K562 (cell line): Measurements from ENCODE around the gene AGAP3. TPM values are rescaled to one million over a fixed set of nuclear protein-coding genes. Genes with fewer than 3 reads are reported as not detected.

ENCODE experiments used
- ATAC-seq: fragments of 200-7000 bp; cut with Tn5 transposase; 3 replicates; pipeline ENCODE4 v1.9.1; 2020; ENCODE audit warnings: moderate library complexity
- BruUV-seq: library from RNA; stranded (reverse); fragments of 400-500 nt; replicated peaks from 2 replicates; lab custom pipeline; 2021; lab: Mats Ljungman, UMichigan
- CTCF ChIA-PET: fragments of 300-600 bp; formaldehyde crosslinking; extraction: SDS; loops from one replicate; lab custom pipeline; 2021; ENCODE audit warnings: low intra/inter-chr PET ratio; lab: Yijun Ruan, JAX
- POLR2A ChIA-PET: fragments of 300-600, 350-650 bp; sonication (Branson Sonifier 250); formaldehyde crosslinking; extraction: SDS; loops from one replicate; lab custom pipeline; 2021; ENCODE audit warnings: antibody characterized with exemption, inconsistent platforms; lab: Yijun Ruan, JAX
- DNase-seq, 4 experiments: peaks; one replicate each; pipeline versions ENCODE4 v3.0.0 to v3.0.0-alpha.2; 2011 to 2018; ENCODE audit warnings: low spot score in 3 of 4, mixed read lengths in 3 of 4; ENCODE audit errors: extremely low read depth in 1 of 4
- FAIRE-seq: peaks from 2 replicates; lab custom pipeline; 2011; peaks lifted over from hg19 to GRCh38; lab: Jason Lieb, UNC
- H2AFZ ChIP-seq: 2 replicates; pipeline ENCODE4 v1.6.0; 2011; ENCODE audit warnings: low read depth, low read length, control low read depth, inconsistent platforms
- H3K27ac ChIP-seq: fragments of 200-600 bp; 3 replicates; pipeline ENCODE4 v1.8.0; 2011; ENCODE audit warnings: low read depth, mild to moderate bottlenecking, control low read depth, inconsistent platforms, low read length, moderate library complexity, mixed read lengths; ENCODE audit errors: extremely low read depth
- H3K27me3 ChIP-seq, 2 experiments: fragments of 300-600 bp in 1 of 2; 2 replicates in 1 of 2; 3 replicates in 1 of 2; pipeline versions ENCODE4 v1.6.0 to v1.8.0; 2011; ENCODE audit warnings: inconsistent platforms in 2 of 2, low read length in 2 of 2, mild to moderate bottlenecking in 1 of 2, mixed read lengths in 1 of 2, moderate library complexity in 1 of 2; ENCODE audit not compliant: control insufficient read depth in 2 of 2, insufficient read depth in 2 of 2
- H3K36me3 ChIP-seq: fragments of 300-600 bp; 3 replicates; pipeline ENCODE4 v1.8.0; 2011; ENCODE audit warnings: mild to moderate bottlenecking, low read length, inconsistent platforms; ENCODE audit not compliant: control insufficient read depth, insufficient read depth
- H3K4me1 ChIP-seq, 2 experiments: fragments of 200-600 bp in 1 of 2; replicated peaks in 1 of 2; 2 replicates in 1 of 2; 3 replicates in 1 of 2; pipeline versions ENCODE4 v1.5.1 to v1.8.0; 2011; ENCODE audit warnings: inconsistent platforms in 2 of 2, low read length in 2 of 2, mild to moderate bottlenecking in 1 of 2, mixed read lengths in 1 of 2, moderate library complexity in 1 of 2; ENCODE audit not compliant: control insufficient read depth in 2 of 2, insufficient read depth in 2 of 2
- H3K4me2 ChIP-seq: 2 replicates; pipeline ENCODE4 v1.6.1; 2011; ENCODE audit warnings: low read length, control low read depth, inconsistent platforms, mixed read lengths; ENCODE audit not compliant: insufficient read depth
- H3K4me3 ChIP-seq: fragments of 200-600 bp; sonication (generic), shearing (Covaris generic); 2 replicates; pipeline ENCODE4 v1.5.1; 2016; ENCODE audit warnings: control low read depth, inconsistent platforms
- H3K79me2 ChIP-seq: fragments of 200-600 bp; 3 replicates; pipeline ENCODE4 v1.8.0; 2011; ENCODE audit warnings: low read length, inconsistent platforms; ENCODE audit not compliant: control insufficient read depth, insufficient read depth
- H3K9ac ChIP-seq, 2 experiments: 2 replicates each; pipeline versions ENCODE4 v1.6.0 to v1.6.1; 2011; ENCODE audit warnings: low read depth in 2 of 2, low read length in 2 of 2, control low read depth in 1 of 2, inconsistent platforms in 1 of 2, mild to moderate bottlenecking in 1 of 2, mixed read lengths in 1 of 2; ENCODE audit not compliant: insufficient read depth in 1 of 2
- H3K9me1 ChIP-seq: one replicate; pipeline ENCODE4 v1.6.0; 2011; ENCODE audit warnings: inconsistent platforms, mild to moderate bottlenecking, low read length, moderate library complexity; ENCODE audit not compliant: control insufficient read depth, insufficient read depth
- H3K9me3 ChIP-seq: replicated peaks from 2 replicates; pipeline ENCODE4 v1.5.1; 2011; ENCODE audit warnings: low read depth, low read length, inconsistent platforms; ENCODE audit not compliant: control insufficient read depth, insufficient read depth
- H4K20me1 ChIP-seq: replicated peaks from 2 replicates; pipeline ENCODE4 v1.6.1; 2011; ENCODE audit warnings: low read length, inconsistent platforms, mixed read lengths; ENCODE audit not compliant: control insufficient read depth, insufficient read depth
- BCLAF1 ChIP-seq, 2 experiments: fragments of 450-650 bp in 1 of 2; IDR thresholded peaks; 2 replicates each; pipeline ENCODE4 v1.6.1; 2011 to 2017; ENCODE audit warnings: low read depth in 2 of 2, antibody characterized with exemption in 1 of 2, borderline replicate concordance in 1 of 2, low read length in 1 of 2, mild to moderate bottlenecking in 1 of 2, mixed read lengths in 1 of 2; ENCODE audit not compliant: control insufficient read depth in 1 of 2
- BDP1 ChIP-seq: IDR thresholded peaks from 3 replicates; pipeline ENCODE4 v1.6.1; 2011; ENCODE audit not compliant: insufficient read length, insufficient read depth
- EGR1 ChIP-seq: fragments of 450-650 bp; conservative IDR thresholded peaks from 2 replicates; pipeline ENCODE4 v1.6.1; 2017; ENCODE audit warnings: mild to moderate bottlenecking
- GTF2A2 ChIP-seq: IDR thresholded peaks from 2 replicates; pipeline ENCODE4 v1.6.1; 2016; ENCODE audit warnings: mild to moderate bottlenecking, missing genetic modification characterization, missing compliant biosample characterization
- KAT7 ChIP-seq: sonication (generic); formaldehyde crosslinking; IDR thresholded peaks from 2 replicates; pipeline ENCODE4 v1.8.0; 2022; ENCODE audit warnings: missing genetic modification reagents, mild to moderate bottlenecking, borderline replicate concordance
- L3MBTL2 ChIP-seq: fragments of 450-650 bp; IDR thresholded peaks from 2 replicates; pipeline ENCODE4 v1.6.1; 2016; ENCODE audit warnings: mild to moderate bottlenecking, moderate library complexity
- POLR2G ChIP-seq: fragments of 200-400 bp; formaldehyde crosslinking; IDR thresholded peaks from 2 replicates; pipeline ENCODE4 v1.6.1; 2017; ENCODE audit warnings: low read depth, mild to moderate bottlenecking, antibody characterized with exemption, low read length, moderate library complexity
- SNAPC5 ChIP-seq: fragments of 250-450 bp; sonication (Bioruptor Pico); IDR thresholded peaks from 2 replicates; pipeline ENCODE4 v1.8.0; 2021; ENCODE audit warnings: moderate library complexity, mild to moderate bottlenecking, inconsistent platforms
- THRB ChIP-seq: fragments of 450-650 bp; formaldehyde crosslinking; conservative IDR thresholded peaks from 2 replicates; pipeline ENCODE4 v1.4.0; 2022; ENCODE audit warnings: mild to moderate bottlenecking, missing genetic modification characterization
- ZBTB43 ChIP-seq: sonication (generic); formaldehyde crosslinking; IDR thresholded peaks from 2 replicates; pipeline ENCODE4 v1.8.0; 2023; ENCODE audit warnings: mild to moderate bottlenecking, missing genetic modification reagents
- ZNF717 ChIP-seq: fragments of 250-450 bp; sonication (Bioruptor Pico); IDR thresholded peaks from 2 replicates; pipeline ENCODE4 v1.5.0; 2021
- WGBS: fragments of 100-300 bp; shearing (Covaris generic); methylation state at CpG from one replicate; pipeline ENCODE4 v1.1.6; 2016; ENCODE audit warnings: low coverage, mixed read lengths; ENCODE audit not compliant: insufficient coverage; ENCODE audit errors: missing lambda C conversion rate; 5-methylcytosine and 5-hydroxymethylcytosine counted together
- in situ Hi-C: fragments of 300-500 bp; cut with MboI; formaldehyde crosslinking; loops from 4 replicates; pipeline ENCODE4 v1.15.0; 2018; ENCODE audit warnings: inconsistent platforms, mixed read lengths
- intact Hi-C: fragments of 100-400 bp; cut with micrococcal nuclease; formaldehyde crosslinking; loops from 2 replicates; pipeline ENCODE4 v1.14.2; 2022
- polyA plus RNA-seq, 8 experiments: library from polyadenylated mRNA; depleted of rRNA in 4 of 8; stranded (reverse) in 5 of 8; unstranded in 3 of 8; fragments of >200 nt; fragmentation: Nextera tagmentation in 2 of 8; fragmentation: Illumina TruSeq in 1 of 8; extraction: Ambion mirVana in 2 of 8; extraction: Trizol in 1 of 8; gene quantifications; 2 replicates each; pipeline versions ENCODE4 v1.2.1 to v1.2.3, GENCODE V29; 2011 to 2014; ENCODE audit warnings: inconsistent platforms in 1 of 8, missing spikeins in 1 of 8
- total RNA-seq, 7 experiments: library from RNA; depleted of rRNA in 6 of 7; stranded (reverse); fragments of >200 nt in 6 of 7; fragmentation: Illumina TruSeq in 2 of 7; extraction: Trizol in 2 of 7; gene quantifications; 2 replicates each; pipeline versions ENCODE4 v1.2.1 to v1.2.3, GENCODE V29; 2011 to 2021; ENCODE audit warnings: low replicate concordance in 1 of 7

Gene AGAP3
- total and polyA plus RNA-seq, 9 of the 15 experiments (the other 6 are each of a cell fraction or from before 2014, with no cell fraction given), result 3.4 to 208 (median 62.2) TPM

- POLR2A ChIA-PET, result interaction anchor here (0.6 to 3.5 kb wide), 14 partner anchors 8 to 359 kb away, joined by 3 to 20 read pairs (median 4); no protein-coding TSS in a partner anchor
- no TSS peak for BruUV-seq
- no peak for FAIRE-seq
- H3K4me2 ChIP-seq, result no peak overlapping the region
- no peak overlapping the region for H3K27ac ChIP-seq
- peaks cover 13% of the 10 kb centered on the region; the same call in 2 of the 3 replicates for H3K36me3 ChIP-seq
- ATAC-seq, result peak; percentile 3; the same call in 2 of the 3 replicates
- CTCF ChIA-PET, result no interaction called here
- H4K20me1 ChIP-seq, result peaks cover 4% of the 10 kb centered on the region; the same call in 1 of the 2 replicates
- DNase-seq, result no peak
- in situ Hi-C loops (no loop called here), intact Hi-C loops (no loop called here)
- H3K4me1 ChIP-seq, result peaks cover 0 to 5% of the 10 kb centered on the region in 2 experiments; a peak in 1 of 5 replicates
- H2AFZ ChIP-seq, result no peak overlapping the region
- H3K9me3 ChIP-seq, result no peaks in the 10 kb centered on the region
- H3K79me2 ChIP-seq, result no peaks in the 10 kb centered on the region
- peak overlapping the region in 1 of 2 experiments; percentile 4; a peak in 2 of 4 replicates for H3K9ac ChIP-seq
- no peaks in the 10 kb centered on the region for H3K9me1 ChIP-seq
- no peak overlapping the region for H3K4me3 ChIP-seq
- H3K27me3 ChIP-seq, result peaks cover 39 to 42% of the 10 kb centered on the region in 2 experiments; a peak in 4 of 5 replicates
- 10% methylated on average over 18 of the region's 22 CpGs for WGBS
- TF ChIP-seq ZBTB43 (CRISPR knock-in tag) (no peak), EGR1 (peak; percentile 21; the same call in 1 of the 2 replicates), L3MBTL2 (no peak), SNAPC5 (CRISPR knock-in tag) (no peak), THRB (0 out of 2 replicates have a peak, but pooled peaks have one; percentile 27), POLR2G (peak; percentile 45; the same call in 1 of the 2 replicates), GTF2A2 (tag) (no peak), ZNF717 (CRISPR knock-in tag) (no peak), BDP1 (no peak), KAT7 (CRISPR knock-in tag) (no peak), BCLAF1 (IDR thresholded peaks at IDR 0.05; ENCODE audit: borderline replicate concordance in 1 of 2, control insufficient read depth in 1 of 2, low read depth in 2 of 2, low read length in 1 of 2) (no peak)
These were observed 62.3 kb downstream of the AGAP3 start for GRCh38 chr7:151148319-151149259.
